ENCODE measurements around the gene AOPEP.

DNA sequence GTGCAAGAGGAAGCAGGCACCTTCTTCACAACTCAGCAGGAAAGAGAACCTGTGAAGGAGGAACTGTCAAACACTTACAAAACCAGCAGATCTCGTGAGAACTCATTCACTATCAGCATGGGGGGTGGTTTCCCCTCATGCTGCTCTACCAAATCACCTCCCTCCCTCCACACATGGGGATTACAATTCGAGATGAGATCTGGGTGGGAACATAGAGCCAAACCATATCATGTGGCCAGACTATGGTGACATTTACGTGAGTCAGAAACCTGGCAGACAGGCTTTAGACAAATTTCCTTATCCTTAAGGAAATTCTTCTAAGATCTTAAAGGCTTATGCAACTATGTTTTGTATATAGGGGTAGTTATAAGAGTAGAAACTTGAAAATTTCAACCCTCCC, 8.7 kb upstream of the AOPEP start:
- TF ChIP-seq POLR2A (IDR thresholded peaks at IDR 0.05), result no peak
- TF ChIP-seq, protein P1, sequence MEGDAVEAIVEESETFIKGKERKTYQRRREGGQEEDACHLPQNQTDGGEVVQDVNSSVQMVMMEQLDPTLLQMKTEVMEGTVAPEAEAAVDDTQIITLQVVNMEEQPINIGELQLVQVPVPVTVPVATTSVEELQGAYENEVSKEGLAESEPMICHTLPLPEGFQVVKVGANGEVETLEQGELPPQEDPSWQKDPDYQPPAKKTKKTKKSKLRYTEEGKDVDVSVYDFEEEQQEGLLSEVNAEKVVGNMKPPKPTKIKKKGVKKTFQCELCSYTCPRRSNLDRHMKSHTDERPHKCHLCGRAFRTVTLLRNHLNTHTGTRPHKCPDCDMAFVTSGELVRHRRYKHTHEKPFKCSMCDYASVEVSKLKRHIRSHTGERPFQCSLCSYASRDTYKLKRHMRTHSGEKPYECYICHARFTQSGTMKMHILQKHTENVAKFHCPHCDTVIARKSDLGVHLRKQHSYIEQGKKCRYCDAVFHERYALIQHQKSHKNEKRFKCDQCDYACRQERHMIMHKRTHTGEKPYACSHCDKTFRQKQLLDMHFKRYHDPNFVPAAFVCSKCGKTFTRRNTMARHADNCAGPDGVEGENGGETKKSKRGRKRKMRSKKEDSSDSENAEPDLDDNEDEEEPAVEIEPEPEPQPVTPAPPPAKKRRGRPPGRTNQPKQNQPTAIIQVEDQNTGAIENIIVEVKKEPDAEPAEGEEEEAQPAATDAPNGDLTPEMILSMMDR (IDR thresholded peaks at IDR 0.05), result no peak
- TF ChIP-seq POLR2AphosphoS5 (IDR thresholded peaks at IDR 0.05), result no peak
- no peak for TF ChIP-seq EP300 (IDR thresholded peaks at IDR 0.05)

Measured in suprapubic skin (tissue), 4 donors.